HG02852 (cell line): ENCODE measurements around the gene SIX6.
"Not testable (repeated sequence)": the region's sequence is repeated elsewhere in the genome, so short reads cannot be mapped to it uniquely, and the experiment has no call there.

Experiments
- ATAC-seq: cut with Tn5 transposase; IDR thresholded peaks from one replicate; pipeline ENCODE4 v1.9.1; 2021; ENCODE audit warnings: mild to moderate bottlenecking, moderate library complexity; ENCODE audit not compliant: unreplicated experiment

SIX6 gene

GRCh38 chr14:60508707-60509437, at the start of gene SIX6:
TSS of gene SIX6 (plus strand) at chr14:60509146. CDS start at chr14:60509399, 253 bp downstream.
- no peak for ATAC-seq

GRCh38 chr14:60480248-60480647, 28.7 kb upstream of the SIX6 start:
- not testable (repeated sequence) for ATAC-seq

- ATAC-seq: no peak
These were observed 26.2 kb upstream of the SIX6 start for GRCh38 chr14:60482743-60483142.

- ATAC-seq: no peak
These were observed 23.8 kb upstream of the SIX6 start for GRCh38 chr14:60485057-60485597.

GRCh38 chr14:60485598-60486251, 23.2 kb upstream of the SIX6 start, which contains the start of gene C14orf39:
TSS of gene C14orf39 (minus strand) at chr14:60486063. CDS start at chr14:60485078, 985 bp downstream.
- ATAC-seq: no peak

- ATAC-seq: no peak
These were observed 21.7 kb upstream of the SIX6 start for GRCh38 chr14:60487211-60487610.

GRCh38 chr14:60488175-60488574, 20.8 kb upstream of the SIX6 start:
- ATAC-seq: no peak

- ATAC-seq: no peak
These were observed 18.7 kb upstream of the SIX6 start for GRCh38 chr14:60490270-60490669.

GRCh38 chr14:60495946-60496345, 13.0 kb upstream of the SIX6 start:
- ATAC-seq: no peak

GRCh38 chr14:60502541-60502940, 6.4 kb upstream of the SIX6 start:
- ATAC-seq: no peak

- no peak for ATAC-seq
These were observed 3.5 kb upstream of the SIX6 start for GRCh38 chr14:60505448-60505847.

GRCh38 chr14:60506010-60506409, 2.9 kb upstream of the SIX6 start:
- no peak for ATAC-seq

- no peak for ATAC-seq
These were observed 2.4 kb upstream of the SIX6 start for GRCh38 chr14:60506462-60506984.

GRCh38 chr14:60506985-60507829, 1.7 kb upstream of the SIX6 start:
- no peak for ATAC-seq

GRCh38 chr14:60508363-60508706, 611 bp upstream of the SIX6 start:
- no peak for ATAC-seq

GRCh38 chr14:60509438-60510253, 700 bp downstream of the SIX6 start:
- ATAC-seq: no peak

- no peak for ATAC-seq
These were observed 1.5 kb downstream of the SIX6 start for GRCh38 chr14:60510254-60510950.

- no peak for ATAC-seq
These were observed 2.1 kb downstream of the SIX6 start for GRCh38 chr14:60510951-60511599.

GRCh38 chr14:60512126-60512525, 3.2 kb downstream of the SIX6 start:
- no peak for ATAC-seq
